K562 (cell line): ENCODE data around the gene KCTD18. TPM values are rescaled to one million over a fixed set of nuclear protein-coding genes. Genes with fewer than 3 reads are reported as not detected.

Source experiments
- ZNF134 ChIP-seq: fragments of 250-450 bp; sonication (Bioruptor Pico); conservative IDR thresholded peaks from 2 replicates; pipeline ENCODE4 v1.4.0; 2020
- polyA plus RNA-seq, 8 experiments: library from polyadenylated mRNA; depleted of rRNA in 4 of 8; stranded (reverse) in 5 of 8; unstranded in 3 of 8; fragments of >200 nt; fragmentation: Nextera tagmentation in 2 of 8; fragmentation: Illumina TruSeq in 1 of 8; extraction: Ambion mirVana in 2 of 8; extraction: Trizol in 1 of 8; gene quantifications; 2 replicates each; pipeline versions ENCODE4 v1.2.1 to v1.2.3, GENCODE V29; 2011 to 2014; ENCODE audit warnings: inconsistent platforms in 1 of 8, missing spikeins in 1 of 8
- total RNA-seq, 7 experiments: library from RNA; depleted of rRNA in 6 of 7; stranded (reverse); fragments of >200 nt in 6 of 7; fragmentation: Illumina TruSeq in 2 of 7; extraction: Trizol in 2 of 7; gene quantifications; 2 replicates each; pipeline versions ENCODE4 v1.2.1 to v1.2.3, GENCODE V29; 2011 to 2021; ENCODE audit warnings: low replicate concordance in 1 of 7
- TF ChIP-seq, protein P1 (sequence below): fragments of 200-600 bp; sonication (generic); IDR thresholded peaks from one replicate; pipeline ENCODE4 v1.6.1; 2012; ENCODE audit warnings: mild to moderate bottlenecking, low read depth, low read length, inconsistent platforms

KCTD18 gene
- total and polyA plus RNA-seq, 9 of the 15 experiments (the other 6 are each of a cell fraction or from before 2014, with no cell fraction given) = 0.39 to 5.4 (median 3.8) TPM

DNA sequence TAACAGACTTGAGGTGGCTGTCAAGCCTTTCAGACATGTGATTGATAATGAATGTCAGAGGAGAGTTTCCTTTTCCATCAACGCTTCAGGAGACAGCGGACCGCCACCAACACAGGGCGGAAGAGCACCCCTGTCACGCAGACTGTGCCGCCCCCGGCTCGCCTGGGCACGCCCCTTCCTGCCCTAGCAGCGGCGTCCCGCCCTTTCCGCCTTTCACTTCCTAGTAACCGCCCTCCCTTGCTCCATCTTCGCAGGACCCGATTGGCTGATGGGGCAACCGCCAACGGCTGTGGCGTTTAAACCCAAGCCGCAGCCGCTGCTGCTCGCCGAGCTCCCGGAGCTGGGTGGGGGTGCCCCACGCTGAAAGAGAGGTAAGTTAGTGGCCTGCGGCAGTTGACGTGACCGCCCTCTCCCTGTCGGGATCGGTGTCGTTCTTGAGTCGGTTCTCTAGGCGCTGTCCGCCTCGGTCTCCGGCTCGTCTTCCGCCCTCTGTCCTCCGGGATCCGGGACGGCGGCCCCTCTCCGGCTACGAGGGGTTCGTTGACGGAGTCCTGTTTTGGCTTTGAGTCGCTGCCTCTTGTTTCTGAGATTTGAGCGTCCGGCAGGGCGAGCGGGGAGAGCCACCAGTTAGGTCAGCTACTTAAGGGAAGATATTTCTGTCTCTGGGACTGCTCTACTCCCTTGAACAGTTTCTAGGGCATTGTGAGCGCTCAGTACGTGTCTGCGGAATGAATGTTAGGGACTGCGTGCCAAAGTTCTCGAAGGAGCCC lies 16.2 kb upstream of the KCTD18 start, which contains the start of gene SGO2 (continued):
- TF ChIP-seq, protein P1, sequence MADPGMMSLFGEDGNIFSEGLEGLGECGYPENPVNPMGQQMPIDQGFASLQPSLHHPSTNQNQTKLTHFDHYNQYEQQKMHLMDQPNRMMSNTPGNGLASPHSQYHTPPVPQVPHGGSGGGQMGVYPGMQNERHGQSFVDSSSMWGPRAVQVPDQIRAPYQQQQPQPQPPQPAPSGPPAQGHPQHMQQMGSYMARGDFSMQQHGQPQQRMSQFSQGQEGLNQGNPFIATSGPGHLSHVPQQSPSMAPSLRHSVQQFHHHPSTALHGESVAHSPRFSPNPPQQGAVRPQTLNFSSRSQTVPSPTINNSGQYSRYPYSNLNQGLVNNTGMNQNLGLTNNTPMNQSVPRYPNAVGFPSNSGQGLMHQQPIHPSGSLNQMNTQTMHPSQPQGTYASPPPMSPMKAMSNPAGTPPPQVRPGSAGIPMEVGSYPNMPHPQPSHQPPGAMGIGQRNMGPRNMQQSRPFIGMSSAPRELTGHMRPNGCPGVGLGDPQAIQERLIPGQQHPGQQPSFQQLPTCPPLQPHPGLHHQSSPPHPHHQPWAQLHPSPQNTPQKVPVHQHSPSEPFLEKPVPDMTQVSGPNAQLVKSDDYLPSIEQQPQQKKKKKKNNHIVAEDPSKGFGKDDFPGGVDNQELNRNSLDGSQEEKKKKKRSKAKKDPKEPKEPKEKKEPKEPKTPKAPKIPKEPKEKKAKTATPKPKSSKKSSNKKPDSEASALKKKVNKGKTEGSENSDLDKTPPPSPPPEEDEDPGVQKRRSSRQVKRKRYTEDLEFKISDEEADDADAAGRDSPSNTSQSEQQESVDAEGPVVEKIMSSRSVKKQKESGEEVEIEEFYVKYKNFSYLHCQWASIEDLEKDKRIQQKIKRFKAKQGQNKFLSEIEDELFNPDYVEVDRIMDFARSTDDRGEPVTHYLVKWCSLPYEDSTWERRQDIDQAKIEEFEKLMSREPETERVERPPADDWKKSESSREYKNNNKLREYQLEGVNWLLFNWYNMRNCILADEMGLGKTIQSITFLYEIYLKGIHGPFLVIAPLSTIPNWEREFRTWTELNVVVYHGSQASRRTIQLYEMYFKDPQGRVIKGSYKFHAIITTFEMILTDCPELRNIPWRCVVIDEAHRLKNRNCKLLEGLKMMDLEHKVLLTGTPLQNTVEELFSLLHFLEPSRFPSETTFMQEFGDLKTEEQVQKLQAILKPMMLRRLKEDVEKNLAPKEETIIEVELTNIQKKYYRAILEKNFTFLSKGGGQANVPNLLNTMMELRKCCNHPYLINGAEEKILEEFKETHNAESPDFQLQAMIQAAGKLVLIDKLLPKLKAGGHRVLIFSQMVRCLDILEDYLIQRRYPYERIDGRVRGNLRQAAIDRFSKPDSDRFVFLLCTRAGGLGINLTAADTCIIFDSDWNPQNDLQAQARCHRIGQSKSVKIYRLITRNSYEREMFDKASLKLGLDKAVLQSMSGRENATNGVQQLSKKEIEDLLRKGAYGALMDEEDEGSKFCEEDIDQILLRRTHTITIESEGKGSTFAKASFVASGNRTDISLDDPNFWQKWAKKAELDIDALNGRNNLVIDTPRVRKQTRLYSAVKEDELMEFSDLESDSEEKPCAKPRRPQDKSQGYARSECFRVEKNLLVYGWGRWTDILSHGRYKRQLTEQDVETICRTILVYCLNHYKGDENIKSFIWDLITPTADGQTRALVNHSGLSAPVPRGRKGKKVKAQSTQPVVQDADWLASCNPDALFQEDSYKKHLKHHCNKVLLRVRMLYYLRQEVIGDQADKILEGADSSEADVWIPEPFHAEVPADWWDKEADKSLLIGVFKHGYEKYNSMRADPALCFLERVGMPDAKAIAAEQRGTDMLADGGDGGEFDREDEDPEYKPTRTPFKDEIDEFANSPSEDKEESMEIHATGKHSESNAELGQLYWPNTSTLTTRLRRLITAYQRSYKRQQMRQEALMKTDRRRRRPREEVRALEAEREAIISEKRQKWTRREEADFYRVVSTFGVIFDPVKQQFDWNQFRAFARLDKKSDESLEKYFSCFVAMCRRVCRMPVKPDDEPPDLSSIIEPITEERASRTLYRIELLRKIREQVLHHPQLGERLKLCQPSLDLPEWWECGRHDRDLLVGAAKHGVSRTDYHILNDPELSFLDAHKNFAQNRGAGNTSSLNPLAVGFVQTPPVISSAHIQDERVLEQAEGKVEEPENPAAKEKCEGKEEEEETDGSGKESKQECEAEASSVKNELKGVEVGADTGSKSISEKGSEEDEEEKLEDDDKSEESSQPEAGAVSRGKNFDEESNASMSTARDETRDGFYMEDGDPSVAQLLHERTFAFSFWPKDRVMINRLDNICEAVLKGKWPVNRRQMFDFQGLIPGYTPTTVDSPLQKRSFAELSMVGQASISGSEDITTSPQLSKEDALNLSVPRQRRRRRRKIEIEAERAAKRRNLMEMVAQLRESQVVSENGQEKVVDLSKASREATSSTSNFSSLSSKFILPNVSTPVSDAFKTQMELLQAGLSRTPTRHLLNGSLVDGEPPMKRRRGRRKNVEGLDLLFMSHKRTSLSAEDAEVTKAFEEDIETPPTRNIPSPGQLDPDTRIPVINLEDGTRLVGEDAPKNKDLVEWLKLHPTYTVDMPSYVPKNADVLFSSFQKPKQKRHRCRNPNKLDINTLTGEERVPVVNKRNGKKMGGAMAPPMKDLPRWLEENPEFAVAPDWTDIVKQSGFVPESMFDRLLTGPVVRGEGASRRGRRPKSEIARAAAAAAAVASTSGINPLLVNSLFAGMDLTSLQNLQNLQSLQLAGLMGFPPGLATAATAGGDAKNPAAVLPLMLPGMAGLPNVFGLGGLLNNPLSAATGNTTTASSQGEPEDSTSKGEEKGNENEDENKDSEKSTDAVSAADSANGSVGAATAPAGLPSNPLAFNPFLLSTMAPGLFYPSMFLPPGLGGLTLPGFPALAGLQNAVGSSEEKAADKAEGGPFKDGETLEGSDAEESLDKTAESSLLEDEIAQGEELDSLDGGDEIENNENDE = no peak
- TF ChIP-seq ZNF134 (CRISPR knock-in tag) = no peak
